ENCODE measurements around the gene PPP6R3.
"Not testable (repeated sequence)": the region's sequence is repeated elsewhere in the genome, so short reads cannot be mapped to it uniquely, and the experiment has no call there.

PPP6R3 gene

GRCh38 chr11:68460741-68461574 is at the start of gene PPP6R3:
Gene PPP6R3, plus strand, starts transcription at chr11:68460752. Its CDS starts 76,913 bp downstream, at chr11:68537665.
- DNase-seq = no peak

GRCh38 chr11:68411501-68411991 is 49.0 kb upstream of the PPP6R3 start:
- DNase-seq = no peak

- DNase-seq = no peak
These were observed 47.7 kb upstream of the PPP6R3 start for GRCh38 chr11:68412593-68413475.

GRCh38 chr11:68413591-68413999 is 47.0 kb upstream of the PPP6R3 start:
- DNase-seq = no peak

- DNase-seq = no peak
These were observed 45.9 kb upstream of the PPP6R3 start for GRCh38 chr11:68414496-68415221.

GRCh38 chr11:68416070-68416578 is 44.4 kb upstream of the PPP6R3 start:
- DNase-seq = no peak

GRCh38 chr11:68418648-68419047 is 41.9 kb upstream of the PPP6R3 start:
- DNase-seq = no peak

GRCh38 chr11:68420171-68420570 is 40.4 kb upstream of the PPP6R3 start:
- no peak for DNase-seq

- DNase-seq = no peak
These were observed 37.1 kb upstream of the PPP6R3 start for GRCh38 chr11:68423481-68423880.

GRCh38 chr11:68424101-68424632 is 36.4 kb upstream of the PPP6R3 start:
- no peak for DNase-seq

GRCh38 chr11:68424981-68425865 is 35.3 kb upstream of the PPP6R3 start:
- DNase-seq = no peak

GRCh38 chr11:68425866-68426380 is 34.6 kb upstream of the PPP6R3 start:
- DNase-seq = no peak

- DNase-seq = no peak
These were observed 30.9 kb upstream of the PPP6R3 start for GRCh38 chr11:68429661-68430060.

GRCh38 chr11:68430384-68430783 is 30.2 kb upstream of the PPP6R3 start:
- DNase-seq = no peak

- DNase-seq = no peak
These were observed 29.8 kb upstream of the PPP6R3 start for GRCh38 chr11:68430801-68431200.

- no peak for DNase-seq
These were observed 28.4 kb upstream of the PPP6R3 start for GRCh38 chr11:68431984-68432645.

- DNase-seq = no peak
These were observed 27.7 kb upstream of the PPP6R3 start for GRCh38 chr11:68432874-68433273.

- no peak for DNase-seq
These were observed 27.0 kb upstream of the PPP6R3 start for GRCh38 chr11:68433541-68433940.

GRCh38 chr11:68434159-68434558 is 26.4 kb upstream of the PPP6R3 start:
- DNase-seq = not testable (repeated sequence)

GRCh38 chr11:68436162-68436888 is 24.2 kb upstream of the PPP6R3 start:
- DNase-seq = no peak

Data from CD4-positive, alpha-beta T cell treated with Interleukin-15 for 1 hour (primary cell).